ENCODE results near the gene INSL3.
"Not testable (repeated sequence)": the region's sequence is repeated elsewhere in the genome, so short reads cannot be mapped to it uniquely, and the experiment has no call there.

INSL3 gene

DNA sequence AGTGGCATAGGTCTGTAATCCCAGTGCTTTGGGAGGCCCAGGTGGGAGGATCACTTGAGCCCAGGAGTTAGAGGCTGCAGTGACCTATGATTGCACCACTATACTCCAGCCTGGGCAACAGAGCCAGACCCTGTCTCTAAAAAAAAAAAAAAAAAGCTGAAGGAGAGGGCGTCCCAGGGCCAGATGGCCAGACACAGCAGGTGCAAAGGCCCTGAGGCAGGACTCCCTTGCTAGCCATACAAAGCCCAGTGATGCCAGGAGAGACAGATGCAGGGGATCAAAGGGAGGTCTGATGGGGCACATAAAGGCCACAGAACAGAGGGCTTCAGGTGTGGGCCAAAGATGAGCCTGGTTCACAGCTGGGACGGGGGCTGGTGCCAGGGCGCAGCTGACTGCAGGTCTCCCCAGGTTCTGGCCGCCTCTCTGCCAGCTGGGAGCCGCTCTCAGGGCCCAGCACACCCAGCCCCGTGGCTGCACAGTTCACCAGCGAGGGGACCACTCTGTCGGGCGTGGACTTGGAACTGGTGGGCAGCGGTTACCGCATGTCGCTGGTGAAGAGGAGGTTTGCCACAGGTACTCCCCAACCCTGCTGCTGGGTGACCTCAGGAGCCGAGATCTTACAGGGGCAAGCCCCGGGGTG is 33.9 kb downstream of the INSL3 start:
- H3K9ac ChIP-seq (ENCODE audit: low read length in 5 of 5) = no peak overlapping the region
- no peak overlapping the region for H3K27ac ChIP-seq (ENCODE audit: low read depth, low read length)
- peaks cover 0 to 5% (median 0%) of the 10 kb centered on the region in 5 donors for H3K27me3 ChIP-seq (ENCODE audit: control insufficient read depth in 5 of 5, insufficient read depth in 4 of 5, low read length in 5 of 5)
- no peak overlapping the region for H3K4me3 ChIP-seq (ENCODE audit: low read depth in 1 of 5, low read length in 5 of 5)
- no peaks in the 10 kb centered on the region for H3K36me3 ChIP-seq (ENCODE audit: control insufficient read depth in 5 of 5, insufficient read depth in 5 of 5, low read length in 5 of 5)
- peaks cover 0 to 5% (median 4%) of the 10 kb centered on the region in 5 donors for H3K9me3 ChIP-seq (ENCODE audit: control insufficient read depth in 5 of 5, low read length in 5 of 5)
- H3K4me1 ChIP-seq (ENCODE audit: control insufficient read depth in 5 of 5, insufficient read depth in 5 of 5, low read length in 5 of 5) = peaks cover 1 to 6% (median 4%) of the 10 kb centered on the region in 5 donors

DNA sequence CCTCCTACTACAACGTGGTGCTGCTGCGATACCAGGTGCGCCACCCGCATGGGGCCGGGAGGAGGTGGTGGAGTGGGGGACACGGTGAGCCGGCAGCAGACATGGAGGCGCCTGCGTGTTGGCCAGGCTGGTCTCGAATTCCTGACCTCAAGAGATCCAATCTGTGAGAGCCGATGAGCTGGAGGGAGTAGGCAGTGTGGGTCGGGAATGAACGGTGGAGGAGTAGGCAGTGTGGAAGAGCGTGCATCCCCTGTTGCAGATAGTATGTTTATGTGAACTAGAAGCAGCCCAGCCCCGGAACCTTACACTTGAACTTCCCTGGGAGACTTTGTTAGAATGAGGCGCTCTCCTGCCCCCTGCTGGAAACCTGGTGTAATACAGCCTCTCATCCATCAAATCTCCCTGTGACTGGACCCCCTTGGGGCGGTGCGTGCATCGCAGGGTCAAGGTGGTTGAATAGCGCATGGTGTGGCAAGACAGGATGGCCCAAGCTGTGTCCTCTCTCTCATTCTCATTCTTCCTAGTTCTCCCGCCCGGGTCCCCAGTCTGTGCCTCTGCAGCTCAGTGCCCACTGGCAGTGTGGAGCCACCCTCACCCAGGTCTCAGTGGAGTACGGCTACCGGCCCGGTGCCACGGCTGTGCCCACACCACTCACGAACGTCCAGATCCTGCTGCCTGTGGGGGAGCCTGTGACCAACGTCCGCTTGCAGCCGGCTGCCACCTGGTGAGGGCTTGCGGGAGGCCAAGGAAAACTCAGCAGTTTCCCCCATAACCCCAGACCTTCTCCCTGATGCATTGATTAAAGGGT is 36.9 kb downstream of the INSL3 start:
- H3K27me3 ChIP-seq (ENCODE audit: control insufficient read depth in 5 of 5, insufficient read depth in 4 of 5, low read length in 5 of 5) = peaks cover 0 to 9% (median 0%) of the 10 kb centered on the region in 5 donors
- no peak overlapping the region for H3K4me3 ChIP-seq (ENCODE audit: low read depth in 1 of 5, low read length in 5 of 5)
- H3K27ac ChIP-seq (ENCODE audit: low read depth, low read length) = no peak overlapping the region
- peaks cover 0 to 6% (median 4%) of the 10 kb centered on the region in 5 donors for H3K9me3 ChIP-seq (ENCODE audit: control insufficient read depth in 5 of 5, low read length in 5 of 5)
- H3K4me1 ChIP-seq (ENCODE audit: control insufficient read depth in 5 of 5, insufficient read depth in 5 of 5, low read length in 5 of 5) = peaks cover 0 to 6% (median 4%) of the 10 kb centered on the region in 5 donors
- no peak overlapping the region for H3K9ac ChIP-seq (ENCODE audit: low read length in 5 of 5)
- H3K36me3 ChIP-seq (ENCODE audit: control insufficient read depth in 5 of 5, insufficient read depth in 5 of 5, low read length in 5 of 5) = no peaks in the 10 kb centered on the region

DNA sequence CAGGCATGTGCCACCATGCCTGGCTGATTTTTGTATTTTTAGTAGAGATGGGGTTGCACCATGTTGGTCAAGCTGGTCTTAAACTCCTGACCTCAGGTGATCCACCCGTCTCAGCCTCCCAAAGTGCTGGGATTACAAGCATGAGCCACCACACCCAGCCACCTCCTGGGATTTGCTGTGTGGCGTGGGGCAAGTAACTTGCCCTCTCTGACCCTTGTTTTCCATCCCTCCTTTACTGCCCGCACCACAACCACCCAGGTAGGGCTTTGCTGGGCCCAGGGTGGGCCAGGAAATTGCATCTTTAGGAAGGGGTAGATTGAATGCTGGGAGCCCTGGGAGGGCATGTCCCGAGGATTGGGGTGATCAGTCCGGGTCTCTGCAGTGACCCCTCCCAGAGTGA is 37.6 kb downstream of the INSL3 start:
- H3K36me3 ChIP-seq (ENCODE audit: control insufficient read depth in 5 of 5, insufficient read depth in 5 of 5, low read length in 5 of 5); H3K27ac ChIP-seq (ENCODE audit: low read depth, low read length); H3K27me3 ChIP-seq (ENCODE audit: control insufficient read depth in 5 of 5, insufficient read depth in 4 of 5, low read length in 5 of 5); H3K9ac ChIP-seq (ENCODE audit: low read length in 5 of 5); H3K9me3 ChIP-seq (ENCODE audit: control insufficient read depth in 5 of 5, low read length in 5 of 5); H3K4me3 ChIP-seq (ENCODE audit: low read depth in 1 of 5, low read length in 5 of 5): not testable (repeated sequence)
- H3K4me1 ChIP-seq (ENCODE audit: control insufficient read depth in 5 of 5, insufficient read depth in 5 of 5, low read length in 5 of 5) = peaks cover 0 to 12% (median 8%) of the 10 kb centered on the region in 5 donors

DNA sequence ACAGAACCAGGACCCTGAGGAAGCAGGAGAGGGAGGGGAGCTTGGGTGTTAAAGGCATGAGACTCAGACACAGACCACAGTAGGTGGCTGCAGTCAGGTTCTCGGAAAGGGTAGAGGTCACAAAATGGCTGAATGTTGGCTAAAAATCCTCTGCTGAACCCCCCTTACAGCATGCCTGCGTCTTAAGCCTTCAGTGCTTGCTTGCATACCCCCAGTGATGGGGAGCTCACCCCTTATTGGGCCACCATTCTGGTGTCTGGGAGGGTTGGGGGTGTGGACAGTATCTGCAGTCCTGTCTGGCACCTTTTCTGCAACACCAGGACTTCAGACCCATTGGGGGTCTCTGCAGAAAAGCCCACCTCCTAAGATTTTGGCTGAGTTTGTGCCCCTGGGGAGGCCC is 40.5 kb downstream of the INSL3 start:
- no peak overlapping the region for H3K27ac ChIP-seq (ENCODE audit: low read depth, low read length)
- H3K9ac ChIP-seq (ENCODE audit: low read length in 5 of 5) = no peak overlapping the region
- peaks cover 0 to 7% (median 0%) of the 10 kb centered on the region in 5 donors for H3K27me3 ChIP-seq (ENCODE audit: control insufficient read depth in 5 of 5, insufficient read depth in 4 of 5, low read length in 5 of 5)
- peaks cover 0 to 38% (median 24%) of the 10 kb centered on the region in 5 donors for H3K4me1 ChIP-seq (ENCODE audit: control insufficient read depth in 5 of 5, insufficient read depth in 5 of 5, low read length in 5 of 5)
- no peaks in the 10 kb centered on the region for H3K36me3 ChIP-seq (ENCODE audit: control insufficient read depth in 5 of 5, insufficient read depth in 5 of 5, low read length in 5 of 5)
- H3K9me3 ChIP-seq (ENCODE audit: control insufficient read depth in 5 of 5, low read length in 5 of 5) = peaks cover 0 to 6% (median 4%) of the 10 kb centered on the region in 5 donors
- no peak overlapping the region for H3K4me3 ChIP-seq (ENCODE audit: low read depth in 1 of 5, low read length in 5 of 5)

DNA sequence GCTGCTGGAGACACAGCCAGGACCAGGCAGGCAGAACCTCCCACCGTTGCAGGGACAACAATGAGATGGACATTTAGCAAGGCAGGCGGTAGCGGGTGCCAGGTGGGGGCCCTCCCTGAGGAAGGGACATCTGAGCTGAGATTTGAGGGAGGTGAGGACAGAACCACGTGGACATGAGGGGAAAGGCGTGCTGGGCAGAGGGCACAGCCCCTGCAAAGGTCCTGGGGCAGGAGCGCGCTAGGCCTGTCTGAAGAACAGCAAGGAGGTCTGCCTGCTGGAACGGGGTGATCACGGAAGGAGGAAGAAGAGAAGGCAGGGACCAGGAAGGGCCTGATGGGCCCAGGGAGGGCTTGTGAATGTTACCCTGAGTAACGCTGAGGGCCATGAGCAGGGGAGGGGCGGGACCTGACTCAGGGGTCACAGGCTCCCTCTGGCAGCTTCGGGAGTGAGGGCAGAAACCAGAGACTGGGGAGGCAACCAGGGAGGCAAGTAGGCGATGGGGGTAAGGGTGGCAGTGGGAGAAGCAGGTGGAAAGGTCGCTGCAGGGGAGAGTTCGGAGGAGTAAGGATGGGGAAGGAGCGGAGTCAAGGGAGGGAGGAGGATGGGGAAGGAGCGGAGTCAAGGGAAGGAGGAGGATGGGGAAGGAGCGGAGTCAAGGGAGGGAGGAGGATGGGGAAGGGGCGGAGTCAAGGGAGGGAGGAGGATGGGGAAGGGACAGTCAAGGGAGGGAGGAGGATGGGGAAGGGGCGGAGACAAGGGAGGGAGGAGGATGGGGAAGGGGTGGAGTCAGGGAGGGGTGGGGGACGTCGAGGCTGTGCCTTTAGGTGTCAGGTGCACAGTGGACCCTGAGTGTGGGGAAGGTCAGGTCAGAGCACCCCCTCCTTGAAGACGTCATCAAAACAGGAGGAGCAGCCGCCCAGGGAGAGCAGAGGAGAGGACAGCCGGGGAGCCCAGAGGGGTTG is 42.1 kb downstream of the INSL3 start:
- Histone ChIP-seq H3K27ac (ENCODE audit: low read depth, low read length) (no peak overlapping the region), H3K9me3 (ENCODE audit: control insufficient read depth in 5 of 5, low read length in 5 of 5) (peaks cover 0 to 6% (median 4%) of the 10 kb centered on the region in 5 donors), H3K9ac (ENCODE audit: low read length in 5 of 5) (no peak overlapping the region), H3K4me1 (ENCODE audit: control insufficient read depth in 5 of 5, insufficient read depth in 5 of 5, low read length in 5 of 5) (peaks cover 0 to 41% (median 24%) of the 10 kb centered on the region in 5 donors), H3K36me3 (ENCODE audit: control insufficient read depth in 5 of 5, insufficient read depth in 5 of 5, low read length in 5 of 5) (no peaks in the 10 kb centered on the region), H3K27me3 (ENCODE audit: control insufficient read depth in 5 of 5, insufficient read depth in 4 of 5, low read length in 5 of 5) (peaks cover 0 to 7% (median 0%) of the 10 kb centered on the region in 5 donors), H3K4me3 (ENCODE audit: low read depth in 1 of 5, low read length in 5 of 5) (peak overlapping the region in 2 of 5 donors; percentile 0 to 1)

DNA sequence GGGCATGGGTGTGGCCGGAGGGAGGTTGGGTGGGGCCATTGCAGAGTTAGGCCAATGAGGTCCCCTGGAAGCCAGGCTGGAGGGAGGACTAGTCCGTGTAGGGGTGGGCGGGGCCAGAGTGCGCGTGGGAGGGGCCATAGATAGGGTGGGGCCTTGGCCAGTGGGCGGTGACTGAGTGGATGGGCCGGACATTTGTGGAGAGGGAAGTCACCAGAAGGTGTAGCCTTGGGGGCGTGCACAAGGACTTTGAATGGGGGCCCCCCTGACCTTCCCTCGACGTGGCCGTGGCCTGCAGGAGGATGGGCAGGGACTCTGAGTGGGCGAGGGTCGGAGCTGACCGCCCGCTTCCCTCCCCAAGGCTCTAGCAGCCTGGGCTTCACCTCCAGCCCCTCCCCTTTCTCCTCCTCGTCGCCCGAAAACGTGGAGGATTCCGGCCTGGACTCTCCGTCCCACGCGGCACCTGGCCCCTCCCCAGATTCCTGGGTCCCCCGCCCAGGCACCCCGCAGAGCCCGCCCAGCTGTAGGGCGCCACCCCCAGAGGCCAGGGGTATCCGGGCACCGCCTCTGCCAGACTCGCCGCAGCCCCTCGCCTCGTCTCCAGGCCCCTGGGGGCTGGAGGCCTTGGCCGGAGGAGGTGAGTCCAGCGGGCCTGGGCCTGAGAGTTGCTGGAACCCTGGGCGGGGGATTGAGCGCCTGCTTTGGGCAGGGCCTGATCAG is 42.9 kb downstream of the INSL3 start:
- Histone ChIP-seq H3K4me1 (ENCODE audit: control insufficient read depth in 5 of 5, insufficient read depth in 5 of 5, low read length in 5 of 5) (peaks cover 0 to 37% (median 21%) of the 10 kb centered on the region in 5 donors), H3K9me3 (ENCODE audit: control insufficient read depth in 5 of 5, low read length in 5 of 5) (peaks cover 0 to 6% (median 4%) of the 10 kb centered on the region in 5 donors), H3K36me3 (ENCODE audit: control insufficient read depth in 5 of 5, insufficient read depth in 5 of 5, low read length in 5 of 5) (no peaks in the 10 kb centered on the region), H3K27me3 (ENCODE audit: control insufficient read depth in 5 of 5, insufficient read depth in 4 of 5, low read length in 5 of 5) (peaks cover 0 to 7% (median 0%) of the 10 kb centered on the region in 5 donors), H3K27ac (ENCODE audit: low read depth, low read length) (no peak overlapping the region), H3K4me3 (ENCODE audit: low read depth in 1 of 5, low read length in 5 of 5) (peak overlapping the region in 2 of 5 donors; percentile 0 to 1), H3K9ac (ENCODE audit: low read length in 5 of 5) (no peak overlapping the region)

DNA sequence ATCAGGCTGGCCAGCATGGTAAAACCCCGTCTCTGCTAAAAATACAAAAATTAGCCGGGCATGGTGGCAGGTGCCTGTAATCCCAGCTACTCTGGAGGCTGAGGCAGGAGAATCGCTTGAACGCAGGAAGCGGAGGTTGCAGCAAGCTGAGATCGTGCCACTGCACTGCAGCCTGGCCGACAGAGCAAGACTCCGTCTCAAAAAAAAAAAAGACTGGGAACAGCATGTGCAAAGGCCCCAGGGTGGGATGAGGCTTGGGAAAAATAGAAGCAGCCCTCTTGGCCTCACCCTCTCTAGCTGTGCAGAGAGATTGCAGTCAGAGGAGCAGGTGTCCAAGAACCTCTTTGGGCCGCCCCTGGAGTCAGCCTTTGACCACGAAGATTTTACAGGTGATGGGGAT is 43.5 kb downstream of the INSL3 start:
- H3K27me3 ChIP-seq (ENCODE audit: control insufficient read depth in 5 of 5, insufficient read depth in 4 of 5, low read length in 5 of 5); H3K9ac ChIP-seq (ENCODE audit: low read length in 5 of 5); H3K9me3 ChIP-seq (ENCODE audit: control insufficient read depth in 5 of 5, low read length in 5 of 5); H3K27ac ChIP-seq (ENCODE audit: low read depth, low read length); H3K36me3 ChIP-seq (ENCODE audit: control insufficient read depth in 5 of 5, insufficient read depth in 5 of 5, low read length in 5 of 5); H3K4me3 ChIP-seq (ENCODE audit: low read depth in 1 of 5, low read length in 5 of 5): not testable (repeated sequence)
- H3K4me1 ChIP-seq (ENCODE audit: control insufficient read depth in 5 of 5, insufficient read depth in 5 of 5, low read length in 5 of 5) = peaks cover 0 to 39% (median 21%) of the 10 kb centered on the region in 5 donors

DNA sequence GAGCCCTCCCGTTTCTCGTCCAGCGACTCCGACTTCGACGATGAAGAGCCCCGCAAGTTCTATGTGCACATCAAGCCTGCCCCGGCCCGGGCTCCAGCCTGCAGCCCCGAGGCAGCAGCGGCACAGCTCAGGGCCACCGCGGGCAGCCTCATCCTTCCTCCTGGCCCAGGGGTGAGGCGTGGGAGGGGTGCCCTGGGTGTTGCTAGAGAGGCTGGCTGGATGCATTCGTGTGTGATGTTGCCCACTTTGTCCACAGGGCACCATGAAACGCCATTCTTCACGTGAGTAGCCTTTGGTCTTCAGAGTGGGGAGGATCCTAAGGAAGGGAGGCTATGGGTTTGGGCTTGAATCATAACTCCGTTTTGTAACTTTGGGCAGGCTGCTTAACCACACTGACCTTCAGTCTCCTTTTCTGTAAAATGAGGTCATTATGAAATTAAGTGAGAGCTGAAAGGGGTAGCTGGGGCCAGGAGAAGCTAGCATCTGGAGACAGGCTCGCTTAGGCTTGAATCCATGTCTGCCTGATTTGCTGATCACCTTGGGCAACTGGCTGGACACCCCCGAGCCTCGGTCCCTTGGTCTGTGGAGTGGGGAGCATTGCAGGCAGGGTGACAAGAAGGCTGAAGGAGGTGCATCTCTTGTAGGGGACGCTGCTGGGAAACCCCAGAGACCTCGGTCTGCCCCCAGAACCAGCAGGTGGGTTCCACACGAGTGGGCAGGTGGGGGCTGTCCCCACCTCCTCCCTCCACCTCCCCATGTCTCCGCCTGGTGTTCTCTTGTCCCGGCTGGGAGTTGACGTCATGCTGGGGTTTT is 45.1 kb downstream of the INSL3 start:
- H3K27me3 ChIP-seq (ENCODE audit: control insufficient read depth in 5 of 5, insufficient read depth in 4 of 5, low read length in 5 of 5) = peaks cover 0 to 7% (median 0%) of the 10 kb centered on the region in 5 donors
- peaks cover 0 to 3% (median 0%) of the 10 kb centered on the region in 5 donors for H3K36me3 ChIP-seq (ENCODE audit: control insufficient read depth in 5 of 5, insufficient read depth in 5 of 5, low read length in 5 of 5)
- peak overlapping the region in 1 of 5 donors; percentile 63 for H3K9ac ChIP-seq (ENCODE audit: low read length in 5 of 5)
- peaks cover 0 to 3% (median 0%) of the 10 kb centered on the region in 5 donors for H3K9me3 ChIP-seq (ENCODE audit: control insufficient read depth in 5 of 5, low read length in 5 of 5)
- peaks cover 0 to 40% (median 21%) of the 10 kb centered on the region in 5 donors for H3K4me1 ChIP-seq (ENCODE audit: control insufficient read depth in 5 of 5, insufficient read depth in 5 of 5, low read length in 5 of 5)
- H3K4me3 ChIP-seq (ENCODE audit: low read depth in 1 of 5, low read length in 5 of 5) = no peak overlapping the region
- peak overlapping the region; percentile 44 for H3K27ac ChIP-seq (ENCODE audit: low read depth, low read length)
